Measurements from ENCODE around the gene TELO2.

TELO2 gene

GRCh38 chr16:1542166-1542500 lies 49.0 kb downstream of the TELO2 start (continued):
- TF ChIP-seq GLIS3 (CRISPR knock-in tag; IDR thresholded peaks at IDR 0.05) (no peak), ZFP30 (CRISPR knock-in tag; IDR thresholded peaks at IDR 0.05) (no peak), CREB5 (CRISPR knock-in tag; IDR thresholded peaks at IDR 0.05; ENCODE audit: low read depth) (no peak)
- TF ChIP-seq, protein P1, sequence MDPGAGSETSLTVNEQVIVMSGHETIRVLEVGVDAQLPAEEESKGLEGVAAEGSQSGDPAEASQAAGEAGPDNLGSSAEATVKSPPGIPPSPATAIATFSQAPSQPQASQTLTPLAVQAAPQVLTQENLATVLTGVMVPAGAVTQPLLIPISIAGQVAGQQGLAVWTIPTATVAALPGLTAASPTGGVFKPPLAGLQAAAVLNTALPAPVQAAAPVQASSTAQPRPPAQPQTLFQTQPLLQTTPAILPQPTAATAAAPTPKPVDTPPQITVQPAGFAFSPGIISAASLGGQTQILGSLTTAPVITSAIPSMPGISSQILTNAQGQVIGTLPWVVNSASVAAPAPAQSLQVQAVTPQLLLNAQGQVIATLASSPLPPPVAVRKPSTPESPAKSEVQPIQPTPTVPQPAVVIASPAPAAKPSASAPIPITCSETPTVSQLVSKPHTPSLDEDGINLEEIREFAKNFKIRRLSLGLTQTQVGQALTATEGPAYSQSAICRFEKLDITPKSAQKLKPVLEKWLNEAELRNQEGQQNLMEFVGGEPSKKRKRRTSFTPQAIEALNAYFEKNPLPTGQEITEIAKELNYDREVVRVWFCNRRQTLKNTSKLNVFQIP (CRISPR knock-in tag; IDR thresholded peaks at IDR 0.05; ENCODE audit: borderline replicate concordance, low read depth), result no peak

DNA sequence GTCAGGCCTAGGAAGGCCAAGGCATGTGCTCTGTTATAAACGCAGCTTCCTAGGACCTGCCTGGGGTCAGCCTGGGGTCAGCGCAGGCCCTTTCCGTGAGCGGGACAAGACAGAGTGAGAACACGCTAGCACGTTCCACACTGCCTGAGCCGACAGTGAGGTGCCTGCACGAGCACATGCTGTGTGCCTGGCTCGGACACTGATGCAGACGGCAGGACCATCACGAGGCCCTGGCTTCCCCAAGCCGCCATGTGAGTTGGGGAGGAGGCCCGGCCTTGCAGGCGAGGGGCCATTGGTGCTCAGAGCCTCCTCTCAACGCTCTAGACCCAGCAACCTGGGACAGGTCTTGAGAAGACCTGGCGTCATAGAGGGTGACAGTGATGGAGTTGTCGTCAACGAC lies 49.4 kb downstream of the TELO2 start:
- ATAC-seq, result no peak
- TF ChIP-seq ARNTL (CRISPR knock-in tag; IDR thresholded peaks at IDR 0.05; ENCODE audit: borderline replicate concordance, low read depth), result no peak
- no peak for TF ChIP-seq TSHZ2 (CRISPR knock-in tag; IDR thresholded peaks at IDR 0.05)
- TF ChIP-seq ESRRG (CRISPR knock-in tag; IDR thresholded peaks at IDR 0.05), result no peak
- TF ChIP-seq SNAI2 (CRISPR knock-in tag; IDR thresholded peaks at IDR 0.05), result no peak
- TF ChIP-seq TCF4 (CRISPR knock-in tag; IDR thresholded peaks at IDR 0.05; ENCODE audit: borderline replicate concordance), result no peak
- no peak for TF ChIP-seq PATZ1 (CRISPR knock-in tag; IDR thresholded peaks at IDR 0.05; ENCODE audit: borderline replicate concordance)
- no peak for TF ChIP-seq RARB (CRISPR knock-in tag; IDR thresholded peaks at IDR 0.05)
- TF ChIP-seq TOX (CRISPR knock-in tag; IDR thresholded peaks at IDR 0.05; ENCODE audit: borderline replicate concordance), result no peak
- TF ChIP-seq ISL1 (CRISPR knock-in tag; IDR thresholded peaks at IDR 0.05), result no peak
- TF ChIP-seq OSR1 (CRISPR knock-in tag; IDR thresholded peaks at IDR 0.05), result no peak
- no peak for TF ChIP-seq ZFP30 (CRISPR knock-in tag; IDR thresholded peaks at IDR 0.05)
- TF ChIP-seq CREB5 (CRISPR knock-in tag; IDR thresholded peaks at IDR 0.05; ENCODE audit: low read depth), result no peak
- no peak for TF ChIP-seq BACH2 (CRISPR knock-in tag; IDR thresholded peaks at IDR 0.05; ENCODE audit: borderline replicate concordance)
- no peak for TF ChIP-seq ZC3H10 (CRISPR knock-in tag; IDR thresholded peaks at IDR 0.05)
- TF ChIP-seq, protein P2, sequence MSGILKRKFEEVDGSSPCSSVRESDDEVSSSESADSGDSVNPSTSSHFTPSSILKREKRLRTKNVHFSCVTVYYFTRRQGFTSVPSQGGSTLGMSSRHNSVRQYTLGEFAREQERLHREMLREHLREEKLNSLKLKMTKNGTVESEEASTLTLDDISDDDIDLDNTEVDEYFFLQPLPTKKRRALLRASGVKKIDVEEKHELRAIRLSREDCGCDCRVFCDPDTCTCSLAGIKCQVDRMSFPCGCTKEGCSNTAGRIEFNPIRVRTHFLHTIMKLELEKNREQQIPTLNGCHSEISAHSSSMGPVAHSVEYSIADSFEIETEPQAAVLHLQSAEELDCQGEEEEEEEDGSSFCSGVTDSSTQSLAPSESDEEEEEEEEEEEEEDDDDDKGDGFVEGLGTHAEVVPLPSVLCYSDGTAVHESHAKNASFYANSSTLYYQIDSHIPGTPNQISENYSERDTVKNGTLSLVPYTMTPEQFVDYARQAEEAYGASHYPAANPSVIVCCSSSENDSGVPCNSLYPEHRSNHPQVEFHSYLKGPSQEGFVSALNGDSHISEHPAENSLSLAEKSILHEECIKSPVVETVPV (CRISPR knock-in tag; IDR thresholded peaks at IDR 0.05), result no peak
- no peak for TF ChIP-seq ZFP3 (CRISPR knock-in tag; IDR thresholded peaks at IDR 0.05)
- TF ChIP-seq, protein P1 (CRISPR knock-in tag; IDR thresholded peaks at IDR 0.05; ENCODE audit: borderline replicate concordance, low read depth), result no peak
